ENCODE data around the gene RAPGEF1.
A peak's percentile ranks its signal among the peaks of the same experiment; 100 is the strongest.
"Not testable (repeated sequence)": the region's sequence is repeated elsewhere in the genome, so short reads cannot be mapped to it uniquely, and the experiment has no call there.

The RAPGEF1 gene

GRCh38 chr9:131673068-131673467 lies 66.8 kb downstream of the RAPGEF1 start:
- H3K27ac Mint-ChIP-seq: peak overlapping the region; percentile 72
- DNase-seq (no peak), ATAC-seq (no peak)
- H3K9me3 Mint-ChIP-seq: no peaks in the 10 kb centered on the region
- no peaks in the 10 kb centered on the region for H3K36me3 Mint-ChIP-seq (ENCODE audit: low read depth)
- H3K4me1 Mint-ChIP-seq: peaks cover 97% of the 10 kb centered on the region
- no peaks in the 10 kb centered on the region for H3K27me3 Mint-ChIP-seq
- no peak overlapping the region for H3K4me3 Mint-ChIP-seq

- H3K9me3 Mint-ChIP-seq: no peaks in the 10 kb centered on the region
- H3K27ac Mint-ChIP-seq: peak overlapping the region; percentile 72
- no peaks in the 10 kb centered on the region for H3K36me3 Mint-ChIP-seq (ENCODE audit: low read depth)
- no peak overlapping the region for H3K4me3 Mint-ChIP-seq
- peaks cover 97% of the 10 kb centered on the region for H3K4me1 Mint-ChIP-seq
- no peaks in the 10 kb centered on the region for H3K27me3 Mint-ChIP-seq
- peak; percentile 35 for DNase-seq
- no peak for ATAC-seq
These were observed 67.4 kb downstream of the RAPGEF1 start for GRCh38 chr9:131672451-131672850.

- Mint-ChIP-seq H3K36me3 (ENCODE audit: low read depth) (peaks cover 3% of the 10 kb centered on the region), H3K9me3 (no peaks in the 10 kb centered on the region), H3K27ac (peak overlapping the region; percentile 97), H3K27me3 (no peaks in the 10 kb centered on the region), H3K4me3 (peak overlapping the region; percentile 25), H3K4me1 (peaks cover 97% of the 10 kb centered on the region)
- no peak for ATAC-seq
- DNase-seq: no peak
These were observed 68.7 kb downstream of the RAPGEF1 start for GRCh38 chr9:131671133-131671520.

GRCh38 chr9:131670247-131671132 lies 69.4 kb downstream of the RAPGEF1 start:
- Mint-ChIP-seq H3K27ac (peak overlapping the region; percentile 97), H3K27me3 (no peaks in the 10 kb centered on the region), H3K4me3 (peak overlapping the region; percentile 35), H3K9me3 (no peaks in the 10 kb centered on the region), H3K4me1 (peaks cover 97% of the 10 kb centered on the region), H3K36me3 (ENCODE audit: low read depth) (peaks cover 3% of the 10 kb centered on the region)
- DNase-seq (peak; percentile 28), ATAC-seq (no peak)

GRCh38 chr9:131669269-131670157 lies 70.4 kb downstream of the RAPGEF1 start:
- H3K27me3 Mint-ChIP-seq: no peaks in the 10 kb centered on the region
- no peaks in the 10 kb centered on the region for H3K9me3 Mint-ChIP-seq
- DNase-seq (peak; percentile 29), ATAC-seq (peak; percentile 25)
- H3K27ac Mint-ChIP-seq: peak overlapping the region; percentile 97
- peak overlapping the region; percentile 71 for H3K4me3 Mint-ChIP-seq
- H3K36me3 Mint-ChIP-seq (ENCODE audit: low read depth): peaks cover 7% of the 10 kb centered on the region
- peaks cover 95% of the 10 kb centered on the region for H3K4me1 Mint-ChIP-seq

- Mint-ChIP-seq H3K4me3 (peak overlapping the region; percentile 71), H3K27me3 (no peaks in the 10 kb centered on the region), H3K36me3 (ENCODE audit: low read depth) (peaks cover 7% of the 10 kb centered on the region), H3K27ac (peak overlapping the region; percentile 97), H3K4me1 (peaks cover 90% of the 10 kb centered on the region), H3K9me3 (no peaks in the 10 kb centered on the region)
- DNase-seq: peak; percentile 70
- peak; percentile 78 for ATAC-seq
These were observed 71.2 kb downstream of the RAPGEF1 start for GRCh38 chr9:131668439-131669268.

GRCh38 chr9:131668057-131668438 lies 71.8 kb downstream of the RAPGEF1 start:
- DNase-seq (peak; percentile 18), ATAC-seq (no peak)
- Mint-ChIP-seq H3K36me3 (ENCODE audit: low read depth) (peaks cover 9% of the 10 kb centered on the region), H3K27me3 (no peaks in the 10 kb centered on the region), H3K4me3 (peak overlapping the region; percentile 75), H3K4me1 (peaks cover 86% of the 10 kb centered on the region), H3K9me3 (no peaks in the 10 kb centered on the region), H3K27ac (peak overlapping the region; percentile 97)

- Mint-ChIP-seq H3K36me3 (ENCODE audit: low read depth) (peaks cover 13% of the 10 kb centered on the region), H3K9me3 (no peaks in the 10 kb centered on the region), H3K27ac (peak overlapping the region; percentile 97), H3K4me1 (peaks cover 86% of the 10 kb centered on the region), H3K4me3 (peak overlapping the region; percentile 75), H3K27me3 (no peaks in the 10 kb centered on the region)
- ATAC-seq: peak; percentile 65
- peak; percentile 72 for DNase-seq
These were observed 72.3 kb downstream of the RAPGEF1 start for GRCh38 chr9:131667576-131667975.

GRCh38 chr9:131666774-131667173 lies 73.1 kb downstream of the RAPGEF1 start:
- H3K36me3 Mint-ChIP-seq (ENCODE audit: low read depth): peaks cover 13% of the 10 kb centered on the region
- DNase-seq: no peak
- no peak for ATAC-seq

GRCh38 chr9:131666029-131666428 lies 73.8 kb downstream of the RAPGEF1 start:
- Mint-ChIP-seq H3K27ac (peak overlapping the region; percentile 55), H3K36me3 (ENCODE audit: low read depth) (peaks cover 13% of the 10 kb centered on the region), H3K4me1 (peaks cover 83% of the 10 kb centered on the region), H3K4me3 (peak overlapping the region; percentile 38), H3K27me3 (no peaks in the 10 kb centered on the region), H3K9me3 (no peaks in the 10 kb centered on the region)
- ATAC-seq (no peak), DNase-seq (no peak)

More at GRCh38 chr9:131666774-131667173, 73.1 kb downstream of the RAPGEF1 start:
- Mint-ChIP-seq H3K4me3 (peak overlapping the region; percentile 38), H3K27ac (peak overlapping the region; percentile 97), H3K4me1 (peaks cover 85% of the 10 kb centered on the region), H3K9me3 (no peaks in the 10 kb centered on the region), H3K27me3 (no peaks in the 10 kb centered on the region)

GRCh38 chr9:131663288-131663687 lies 76.6 kb downstream of the RAPGEF1 start:
- DNase-seq (no peak), ATAC-seq (no peak)
- Mint-ChIP-seq H3K9me3 (no peaks in the 10 kb centered on the region), H3K27me3 (no peaks in the 10 kb centered on the region), H3K4me3 (no peak overlapping the region), H3K4me1 (peaks cover 78% of the 10 kb centered on the region), H3K36me3 (ENCODE audit: low read depth) (peaks cover 15% of the 10 kb centered on the region), H3K27ac (peak overlapping the region; percentile 33)

- H3K27me3 Mint-ChIP-seq, H3K4me3 Mint-ChIP-seq, H3K9me3 Mint-ChIP-seq, DNase-seq, ATAC-seq: not testable (repeated sequence)
- H3K4me1 Mint-ChIP-seq: peaks cover 79% of the 10 kb centered on the region
- peak overlapping the region; percentile 83 for H3K27ac Mint-ChIP-seq
- peaks cover 15% of the 10 kb centered on the region for H3K36me3 Mint-ChIP-seq (ENCODE audit: low read depth)
These were observed 77.6 kb downstream of the RAPGEF1 start for GRCh38 chr9:131662289-131662621.

GRCh38 chr9:131661568-131662288 lies 78.1 kb downstream of the RAPGEF1 start:
- peak; percentile 90 for ATAC-seq
- DNase-seq: peak; percentile 68

More at GRCh38 chr9:131661568-131662288, 78.1 kb downstream of the RAPGEF1 start:
- Mint-ChIP-seq H3K27ac (peak overlapping the region; percentile 83), H3K27me3 (no peaks in the 10 kb centered on the region), H3K4me1 (peaks cover 79% of the 10 kb centered on the region), H3K36me3 (ENCODE audit: low read depth) (peaks cover 14% of the 10 kb centered on the region), H3K9me3 (no peaks in the 10 kb centered on the region), H3K4me3 (no peak overlapping the region)
